ENCODE measurements around the gene C1QTNF1.

GRCh38 chr17:79050551-79050950 is 26.6 kb downstream of the C1QTNF1 start:
- TF ChIP-seq POLR2A (IDR thresholded peaks at IDR 0.05; ENCODE audit: low read depth, low read length) (no peak), EZH2 (IDR thresholded peaks at IDR 0.05; ENCODE audit: borderline replicate concordance, low read depth, low read length, severe bottlenecking) (no peak)
